Measurements from ENCODE around the gene DLL3.

DLL3 gene

GRCh38 chr19:39553082-39553652 lies 54.4 kb downstream of the DLL3 start:
- H3K4me3 ChIP-seq (ENCODE audit: low read depth, low read length) = no peak overlapping the region
- no peak for TF ChIP-seq CTCF (IDR thresholded peaks at IDR 0.05; ENCODE audit: control insufficient read depth, extremely low read depth, insufficient read depth)
- DNase-seq (ENCODE audit: low read depth) = no peak

DNA sequence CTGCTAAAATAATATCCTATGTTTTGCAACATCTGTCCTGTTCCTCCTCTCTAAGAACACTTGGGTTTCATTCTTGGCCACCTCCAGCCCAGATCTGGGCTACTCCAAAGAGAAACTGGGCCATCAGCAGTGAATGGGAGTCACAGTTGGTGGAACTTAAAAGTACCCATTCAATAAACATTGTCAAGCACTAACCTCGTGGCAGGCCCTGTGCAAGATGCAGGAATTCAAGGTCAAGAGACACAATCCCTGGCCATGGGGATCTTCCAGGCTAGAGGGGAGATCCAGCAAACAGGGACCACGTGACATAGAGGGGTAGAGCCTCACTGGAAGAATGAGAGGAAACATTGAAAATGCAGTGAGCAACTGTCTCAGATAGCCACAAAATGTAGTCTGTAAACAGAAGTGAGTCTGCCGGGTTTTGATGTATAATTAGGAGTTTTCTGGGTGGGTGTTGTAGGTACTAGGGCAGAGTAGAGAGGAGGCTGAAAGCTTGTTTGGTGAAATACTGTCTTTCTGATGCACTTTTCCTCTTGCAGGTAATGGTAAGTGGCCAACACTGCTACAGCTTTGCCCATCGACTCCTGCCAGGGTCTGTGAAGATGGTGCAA lies 56.1 kb downstream of the DLL3 start:
- DNase-seq (ENCODE audit: low read depth) = no peak
- H3K4me3 ChIP-seq (ENCODE audit: low read depth, low read length) = no peak overlapping the region
- TF ChIP-seq CTCF (IDR thresholded peaks at IDR 0.05; ENCODE audit: control insufficient read depth, extremely low read depth, insufficient read depth) = no peak

- H3K4me3 ChIP-seq (ENCODE audit: low read depth, low read length) = no peak overlapping the region
- TF ChIP-seq CTCF (IDR thresholded peaks at IDR 0.05; ENCODE audit: control insufficient read depth, extremely low read depth, insufficient read depth) = no peak
- DNase-seq (ENCODE audit: low read depth) = no peak
Measured at GRCh38 chr19:39555883-39556282, 57.1 kb downstream of the DLL3 start.
